Adrenal gland (tissue), 5 donors: ENCODE results near the gene FAR2.

ENCODE experiments used
- CTCF ChIP-seq, 6 experiments: fragments of 450-650 bp in 4 of 6; fragments of 200-600 bp in 2 of 6; sonication (generic) in 1 of 6; IDR thresholded peaks; 1 replicate in 5 of 6; 2 replicates in 1 of 6; pipeline versions ENCODE4 v1.5.1 to v1.8.0; 2016 to 2021; ENCODE audit warnings: antibody characterized with exemption in 6 of 6, mild to moderate bottlenecking in 2 of 6, moderate library complexity in 1 of 6
- POLR2A ChIP-seq, 2 donors: fragments of 450-650 bp; IDR thresholded peaks; one replicate each; pipeline ENCODE4 v1.6.1; 2017; ENCODE audit warnings: antibody characterized with exemption in 2 of 2, mild to moderate bottlenecking in 2 of 2, moderate library complexity in 1 of 2
- donor health status: DM: no; HTN: no; CAD: no.

GRCh38 chr12:29238822-29239291, 89.8 kb downstream of the FAR2 start:
- TF ChIP-seq CTCF (IDR thresholded peaks at IDR 0.05) (no peak), POLR2A (IDR thresholded peaks at IDR 0.05) (no peak)
